Measurements from ENCODE around the gene AATF. TPM values are rescaled to one million over a fixed set of nuclear protein-coding genes. Genes with fewer than 3 reads are reported as not detected.

AATF gene
- total and polyA plus RNA-seq, 9 of the 15 experiments (the other 6 are each of a cell fraction or from before 2014, with no cell fraction given), result 34.5 to 133 (median 90.1) TPM

DNA sequence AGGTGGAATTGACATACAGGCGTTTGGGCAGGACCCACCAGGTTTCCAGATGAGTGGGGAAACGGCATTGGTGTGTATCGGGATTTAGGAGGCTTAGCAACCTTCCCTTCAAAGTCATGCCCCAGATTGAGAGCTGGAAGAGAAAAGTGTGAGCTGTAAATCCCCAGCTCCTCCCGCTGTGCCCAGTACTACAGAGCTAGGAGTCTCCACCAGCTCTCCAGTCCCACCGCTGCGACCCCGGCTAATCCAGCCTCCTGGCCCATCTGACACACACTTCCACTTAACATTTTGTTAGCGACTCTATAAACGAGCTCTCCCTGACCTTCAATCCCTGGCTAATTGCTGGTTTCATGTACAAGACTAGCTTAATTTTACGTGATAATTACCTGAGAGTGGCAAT is 41.3 kb upstream of the AATF start:
- Histone ChIP-seq H3K27ac (ENCODE audit: extremely low read depth, low read depth, low read length) (no peak overlapping the region), H3K79me2 (ENCODE audit: control insufficient read depth, insufficient read depth, low read length) (no peaks in the 10 kb centered on the region), H3K9me3 (replicated peaks; ENCODE audit: control insufficient read depth, insufficient read depth, low read depth, low read length) (no peaks in the 10 kb centered on the region), H3K9ac (ENCODE audit: insufficient read depth in 1 of 2, low read depth in 2 of 2, low read length in 2 of 2) (no peak overlapping the region), H3K4me3 (no peak overlapping the region), H3K36me3 (ENCODE audit: control insufficient read depth, insufficient read depth, low read length) (no peaks in the 10 kb centered on the region), H4K20me1 (replicated peaks; ENCODE audit: control insufficient read depth, insufficient read depth, low read length) (no peaks in the 10 kb centered on the region), H3K4me2 (ENCODE audit: insufficient read depth, low read length) (no peak overlapping the region), H3K27me3 (ENCODE audit: control insufficient read depth in 2 of 2, insufficient read depth in 2 of 2, low read length in 2 of 2) (peaks cover 11 to 25% of the 10 kb centered on the region in 2 experiments; a peak in 4 of 5 replicates), H2AFZ (ENCODE audit: low read depth, low read length) (peak overlapping the region; percentile 40; the same call in 1 of the 2 replicates), H3K9me1 (ENCODE audit: control insufficient read depth, insufficient read depth, low read length) (no peaks in the 10 kb centered on the region), H3K4me1 (replicated peaks in 1 of 2; ENCODE audit: control insufficient read depth in 2 of 2, insufficient read depth in 2 of 2, low read length in 2 of 2) (no peaks in the 10 kb centered on the region)
- ChIA-PET CTCF (ENCODE audit: low intra/inter-chr PET ratio) (no interaction called here), POLR2A (no interaction called here)
- 9% methylated on average over 10 of the region's 10 CpGs for WGBS (ENCODE audit: insufficient coverage, low coverage, missing lambda C conversion rate)
- BruUV-seq (replicated peaks), result no TSS peak
- no peak for DNase-seq (ENCODE audit: extremely low read depth in 1 of 4, low spot score in 3 of 4)
- intact Hi-C loops (cut with micrococcal nuclease) (no loop called here), in situ Hi-C loops (cut with MboI) (no loop called here)
- ATAC-seq, result no peak
- no peak for FAIRE-seq
- TF ChIP-seq HNRNPL (IDR thresholded peaks at IDR 0.05; ENCODE audit: low read depth, low read length) (no peak), MTF1 (CRISPR knock-in tag; IDR thresholded peaks at IDR 0.05; ENCODE audit: borderline replicate concordance) (no peak), POLR2H (tag; IDR thresholded peaks at IDR 0.05; ENCODE audit: low read depth) (no peak), HMG20B (CRISPR knock-in tag; IDR thresholded peaks at IDR 0.05) (no peak), TOE1 (IDR thresholded peaks at IDR 0.05; ENCODE audit: borderline replicate concordance) (no peak), TOE1 (CRISPR knock-in tag; IDR thresholded peaks at IDR 0.05; ENCODE audit: borderline replicate concordance, low read depth) (no peak), SREBF1 (IDR thresholded peaks at IDR 0.05; ENCODE audit: borderline replicate concordance, low read depth, low read length) (no peak), THRAP3 (IDR thresholded peaks at IDR 0.05; ENCODE audit: borderline replicate concordance) (no peak), ZNF395 (CRISPR knock-in tag; IDR thresholded peaks at IDR 0.05) (no peak), ZNF217 (CRISPR knock-in tag; IDR thresholded peaks at IDR 0.05) (no peak)
- TF ChIP-seq, protein P1, sequence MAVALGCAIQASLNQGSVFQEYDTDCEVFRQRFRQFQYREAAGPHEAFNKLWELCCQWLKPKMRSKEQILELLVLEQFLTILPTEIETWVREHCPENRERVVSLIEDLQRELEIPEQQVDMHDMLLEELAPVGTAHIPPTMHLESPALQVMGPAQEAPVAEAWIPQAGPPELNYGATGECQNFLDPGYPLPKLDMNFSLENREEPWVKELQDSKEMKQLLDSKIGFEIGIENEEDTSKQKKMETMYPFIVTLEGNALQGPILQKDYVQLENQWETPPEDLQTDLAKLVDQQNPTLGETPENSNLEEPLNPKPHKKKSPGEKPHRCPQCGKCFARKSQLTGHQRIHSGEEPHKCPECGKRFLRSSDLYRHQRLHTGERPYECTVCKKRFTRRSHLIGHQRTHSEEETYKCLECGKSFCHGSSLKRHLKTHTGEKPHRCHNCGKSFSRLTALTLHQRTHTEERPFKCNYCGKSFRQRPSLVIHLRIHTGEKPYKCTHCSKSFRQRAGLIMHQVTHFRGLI (CRISPR knock-in tag; IDR thresholded peaks at IDR 0.05), result no peak
- TF ChIP-seq, protein P2, sequence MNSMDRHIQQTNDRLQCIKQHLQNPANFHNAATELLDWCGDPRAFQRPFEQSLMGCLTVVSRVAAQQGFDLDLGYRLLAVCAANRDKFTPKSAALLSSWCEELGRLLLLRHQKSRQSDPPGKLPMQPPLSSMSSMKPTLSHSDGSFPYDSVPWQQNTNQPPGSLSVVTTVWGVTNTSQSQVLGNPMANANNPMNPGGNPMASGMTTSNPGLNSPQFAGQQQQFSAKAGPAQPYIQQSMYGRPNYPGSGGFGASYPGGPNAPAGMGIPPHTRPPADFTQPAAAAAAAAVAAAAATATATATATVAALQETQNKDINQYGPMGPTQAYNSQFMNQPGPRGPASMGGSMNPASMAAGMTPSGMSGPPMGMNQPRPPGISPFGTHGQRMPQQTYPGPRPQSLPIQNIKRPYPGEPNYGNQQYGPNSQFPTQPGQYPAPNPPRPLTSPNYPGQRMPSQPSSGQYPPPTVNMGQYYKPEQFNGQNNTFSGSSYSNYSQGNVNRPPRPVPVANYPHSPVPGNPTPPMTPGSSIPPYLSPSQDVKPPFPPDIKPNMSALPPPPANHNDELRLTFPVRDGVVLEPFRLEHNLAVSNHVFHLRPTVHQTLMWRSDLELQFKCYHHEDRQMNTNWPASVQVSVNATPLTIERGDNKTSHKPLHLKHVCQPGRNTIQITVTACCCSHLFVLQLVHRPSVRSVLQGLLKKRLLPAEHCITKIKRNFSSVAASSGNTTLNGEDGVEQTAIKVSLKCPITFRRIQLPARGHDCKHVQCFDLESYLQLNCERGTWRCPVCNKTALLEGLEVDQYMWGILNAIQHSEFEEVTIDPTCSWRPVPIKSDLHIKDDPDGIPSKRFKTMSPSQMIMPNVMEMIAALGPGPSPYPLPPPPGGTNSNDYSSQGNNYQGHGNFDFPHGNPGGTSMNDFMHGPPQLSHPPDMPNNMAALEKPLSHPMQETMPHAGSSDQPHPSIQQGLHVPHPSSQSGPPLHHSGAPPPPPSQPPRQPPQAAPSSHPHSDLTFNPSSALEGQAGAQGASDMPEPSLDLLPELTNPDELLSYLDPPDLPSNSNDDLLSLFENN (IDR thresholded peaks at IDR 0.05; ENCODE audit: low read depth in 2 of 2, low read length in 2 of 2), result no peak
- TF ChIP-seq, protein P3, sequence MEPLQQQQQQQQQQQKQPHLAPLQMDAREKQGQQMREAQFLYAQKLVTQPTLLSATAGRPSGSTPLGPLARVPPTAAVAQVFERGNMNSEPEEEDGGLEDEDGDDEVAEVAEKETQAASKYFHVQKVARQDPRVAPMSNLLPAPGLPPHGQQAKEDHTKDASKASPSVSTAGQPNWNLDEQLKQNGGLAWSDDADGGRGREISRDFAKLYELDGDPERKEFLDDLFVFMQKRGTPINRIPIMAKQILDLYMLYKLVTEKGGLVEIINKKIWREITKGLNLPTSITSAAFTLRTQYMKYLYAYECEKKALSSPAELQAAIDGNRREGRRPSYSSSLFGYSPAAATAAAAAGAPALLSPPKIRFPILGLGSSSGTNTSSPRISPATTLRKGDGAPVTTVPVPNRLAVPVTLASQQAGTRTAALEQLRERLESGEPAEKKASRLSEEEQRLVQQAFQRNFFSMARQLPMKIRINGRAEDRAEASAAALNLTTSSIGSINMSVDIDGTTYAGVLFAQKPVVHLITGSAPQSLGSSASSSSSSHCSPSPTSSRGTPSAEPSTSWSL (CRISPR knock-in tag; IDR thresholded peaks at IDR 0.05; ENCODE audit: borderline replicate concordance), result no peak
